HCT116 (cell line): ENCODE results near the gene RNF217. TPM values are rescaled to one million over a fixed set of nuclear protein-coding genes. Genes with fewer than 3 reads are reported as not detected.

ENCODE experiments used
- ATAC-seq: fragments of 200-7000 bp; cut with Tn5 transposase; 2 replicates; pipeline ENCODE4 v1.9.1; 2020; ENCODE audit warnings: mild to moderate bottlenecking, moderate library complexity
- BruUV-seq: library from RNA; stranded (reverse); fragments of 400-500 nt; replicated peaks from 2 replicates; lab custom pipeline; 2021; lab: Mats Ljungman, UMichigan
- CTCF ChIA-PET: fragments of 300-600 bp; sonication (Branson Sonifier 250); formaldehyde crosslinking; loops from one replicate; lab custom pipeline; 2021; ENCODE audit warnings: antibody characterized with exemption; lab: Charles Lee
- POLR2A ChIA-PET: fragments of 300-600, 350-600 bp; sonication (Branson Sonifier 250); formaldehyde crosslinking; loops from one replicate; lab custom pipeline; 2021; ENCODE audit warnings: antibody characterized with exemption; lab: Charles Lee
- RAD21 ChIA-PET, 2 experiments: fragments of 300-600 bp; sonication (Branson Sonifier 250); formaldehyde crosslinking; loops; one replicate each; lab custom pipeline; 2023; ENCODE audit warnings: low total read pairs in 2 of 2; ENCODE audit not compliant: uncharacterized antibody in 2 of 2, unreplicated experiment in 2 of 2, low non-redundant PET in 1 of 2; lab: Charles Lee
- DNase-seq: peaks from one replicate; pipeline ENCODE4 v3.0.0-alpha.2; 2010; ENCODE audit warnings: low read depth, low spot score
- H2AFZ ChIP-seq: fragments of 200-600 bp; shearing (Covaris generic), sonication (generic); 2 replicates; pipeline ENCODE4 v1.6.1; 2017; ENCODE audit warnings: low read depth, mixed run types, mixed read lengths, antibody characterized with exemption, low read length; ENCODE audit not compliant: poor library complexity, severe bottlenecking
- H3K27ac ChIP-seq: 2 replicates; pipeline ENCODE4 v1.5.1; 2012; ENCODE audit warnings: low read depth, low read length
- H3K27me3 ChIP-seq: fragments of 200-600 bp; sonication (generic); 2 replicates; pipeline ENCODE4 v1.6.1; 2016; ENCODE audit warnings: mixed run types, low read length, mixed read lengths; ENCODE audit not compliant: insufficient read depth
- H3K36me3 ChIP-seq, 2 experiments: fragments of 200-500 bp in 1 of 2; fragments of 200-600 bp in 1 of 2; sonication (Bioruptor generic) in 1 of 2; sonication (generic) in 1 of 2; 2 replicates each; pipeline versions ENCODE4 v1.5.1 to v1.6.1; 2014 to 2016; ENCODE audit warnings: low read length in 2 of 2, inconsistent platforms in 1 of 2, mixed read lengths in 1 of 2, mixed run types in 1 of 2; ENCODE audit not compliant: insufficient read depth in 2 of 2, control insufficient read depth in 1 of 2
- H3K4me1 ChIP-seq, 2 experiments: fragments of 200-600 bp in 1 of 2; sonication (generic) in 1 of 2; 2 replicates each; pipeline versions ENCODE4 v1.5.1 to v1.6.1; 2012 to 2017; ENCODE audit warnings: low read length in 2 of 2, inconsistent platforms in 1 of 2, mild to moderate bottlenecking in 1 of 2, mixed read lengths in 1 of 2, mixed run types in 1 of 2, moderate library complexity in 1 of 2; ENCODE audit not compliant: insufficient read depth in 2 of 2, control insufficient read depth in 1 of 2
- H3K4me2 ChIP-seq: fragments of 200-600 bp; sonication (generic); 2 replicates; pipeline ENCODE4 v1.6.1; 2017; ENCODE audit warnings: mixed run types, low read length, mixed read lengths
- H3K4me3 ChIP-seq, 2 experiments: fragments of 200-600 bp in 1 of 2; sonication (generic) in 1 of 2; replicated peaks in 1 of 2; 2 replicates each; pipeline ENCODE4 v1.5.1; 2011 to 2016; ENCODE audit warnings: low read length in 2 of 2, control low read depth in 1 of 2, low read depth in 1 of 2, mild to moderate bottlenecking in 1 of 2, mixed read lengths in 1 of 2, mixed run types in 1 of 2
- H3K79me2 ChIP-seq: fragments of 200-600 bp; sonication (generic); 2 replicates; pipeline ENCODE4 v1.6.1; 2017; ENCODE audit warnings: mild to moderate bottlenecking, mixed run types, low read length, moderate library complexity, mixed read lengths; ENCODE audit not compliant: insufficient read depth
- H3K9ac ChIP-seq: fragments of 200-600 bp; sonication (generic); 2 replicates; pipeline ENCODE4 v1.6.1; 2016; ENCODE audit warnings: low read length, mixed read lengths
- H3K9me2 ChIP-seq: fragments of 200-600 bp; sonication (generic), shearing (Covaris generic); 2 replicates; pipeline ENCODE4 v1.6.1; 2017; ENCODE audit warnings: mixed run types, mild to moderate bottlenecking, moderate library complexity; ENCODE audit not compliant: insufficient read depth
- H3K9me3 ChIP-seq, 2 experiments: fragments of 200-500 bp in 1 of 2; fragments of 200-600 bp in 1 of 2; sonication (Bioruptor generic) in 1 of 2; sonication (generic) in 1 of 2; 2 replicates each; pipeline ENCODE4 v1.6.1; 2014 to 2017; ENCODE audit warnings: low read length in 2 of 2, mixed read lengths in 2 of 2, inconsistent platforms in 1 of 2, low read depth in 1 of 2, mild to moderate bottlenecking in 1 of 2, mixed run types in 1 of 2, moderate library complexity in 1 of 2; ENCODE audit not compliant: control insufficient read depth in 1 of 2, insufficient read depth in 1 of 2
- H4K20me1 ChIP-seq: fragments of 200-600 bp; sonication (generic), shearing (Covaris generic); 2 replicates; pipeline ENCODE4 v1.6.1; 2017; ENCODE audit warnings: mixed run types, mild to moderate bottlenecking, moderate library complexity; ENCODE audit not compliant: insufficient read depth
- ATF3 ChIP-seq: IDR thresholded peaks from 2 replicates; pipeline ENCODE4 v1.6.1; 2012
- CTCF ChIP-seq, 3 experiments: fragments of 200-600 bp in 1 of 3; sonication (generic) in 1 of 3; IDR thresholded peaks in 2 of 3; conservative IDR thresholded peaks in 1 of 3; 2 replicates each; pipeline ENCODE4 v1.5.1; 2012 to 2017; ENCODE audit warnings: low read depth in 2 of 3, low read length in 2 of 3, antibody characterized with exemption in 1 of 3, borderline replicate concordance in 1 of 3, control low read depth in 1 of 3, mild to moderate bottlenecking in 1 of 3, mixed read lengths in 1 of 3, mixed run types in 1 of 3, moderate library complexity in 1 of 3; ENCODE audit not compliant: insufficient read depth in 1 of 3
- EZH2phosphoT487 ChIP-seq: fragments of 200-600 bp; IDR thresholded peaks from 2 replicates; pipeline ENCODE4 v1.6.1; 2018; ENCODE audit warnings: antibody characterized with exemption, borderline replicate concordance
- FOSL1 ChIP-seq: IDR thresholded peaks from 2 replicates; pipeline ENCODE4 v1.6.1; 2012; ENCODE audit warnings: low read depth
- JUND ChIP-seq: IDR thresholded peaks from 2 replicates; pipeline ENCODE4 v1.6.1; 2012
- RAD21 ChIP-seq: IDR thresholded peaks from 2 replicates; pipeline ENCODE4 v1.6.1; 2012; ENCODE audit warnings: low read depth, mild to moderate bottlenecking
- SP1 ChIP-seq: IDR thresholded peaks from 2 replicates; pipeline ENCODE4 v1.6.1; 2012; ENCODE audit warnings: low read depth
- YY1 ChIP-seq: IDR thresholded peaks from 2 replicates; pipeline ENCODE4 v1.6.1; 2011; ENCODE audit warnings: low read length, low read depth, moderate library complexity, mild to moderate bottlenecking; ENCODE audit not compliant: insufficient replicate concordance; ENCODE audit errors: extremely low read depth
- ZBTB33 ChIP-seq: IDR thresholded peaks from 2 replicates; pipeline ENCODE4 v1.6.1; 2011; ENCODE audit warnings: mild to moderate bottlenecking, low read length, moderate library complexity; ENCODE audit not compliant: insufficient replicate concordance; ENCODE audit errors: extremely low read depth
- ZFX ChIP-seq: fragments of 450-650 bp; IDR thresholded peaks from 2 replicates; pipeline ENCODE4 v1.6.1; 2017
- ZNF274 ChIP-seq: fragments of 200-500 bp; sonication (Bioruptor generic); IDR thresholded peaks from 2 replicates; pipeline ENCODE4 v1.6.1; 2014; ENCODE audit warnings: mild to moderate bottlenecking, low read depth, low read length, inconsistent platforms
- intact Hi-C: fragments of 100-400 bp; cut with micrococcal nuclease; formaldehyde crosslinking; loops from 2 replicates; pipeline ENCODE4 v1.10.0; 2022
- total RNA-seq: library from RNA; stranded (reverse); gene quantifications from one replicate; pipeline ENCODE4 v1.2.1, GENCODE V29; 2021; ENCODE audit not compliant: unreplicated experiment

RNF217 gene
- total RNA-seq, 1 experiment from 2014 or later = 20.4 TPM

- TF ChIP-seq RAD21 (peak; percentile 89), CTCF (IDR thresholded peaks at IDR 0.05 in 2 of 3, conservative IDR thresholded peaks at IDR 0.05 in 1 of 3; ENCODE audit: borderline replicate concordance in 1 of 3, insufficient read depth in 1 of 3, low read depth in 2 of 3, low read length in 2 of 3) (peak; percentile 68 to 82 (median 76)), ZBTB33 (no peak), ZNF274 (no peak), SP1 (no peak), JUND (no peak), ZFX (no peak), YY1 (no peak), FOSL1 (no peak), EZH2phosphoT487 (no peak), ATF3 (no peak)
- H3K27ac ChIP-seq = no peak overlapping the region
- no peak overlapping the region for H3K4me3 ChIP-seq
- ATAC-seq (no peak), DNase-seq (peak; percentile 55)
- ChIA-PET POLR2A (interaction anchor here (0.6 to 1.3 kb wide), 3 partner anchors 41 to 244 kb away, joined by 3 to 8 read pairs (median 3); no protein-coding TSS in a partner anchor), CTCF (interaction anchor here (0.6 to 3.9 kb wide), 15 partner anchors 9 to 260 kb away, joined by 3 to 60 read pairs (median 4); partner anchors contain the start of genes HDDC2, RNF217 and TPD52L1), RAD21 (interaction anchor here (1.0 to 1.6 kb wide), 4 partner anchors 151 to 244 kb away, joined by 3 to 10 read pairs (median 9); no protein-coding TSS in a partner anchor)
- H3K4me1 ChIP-seq = no peaks in the 10 kb centered on the region
- no peaks in the 10 kb centered on the region for H3K27me3 ChIP-seq
- intact Hi-C loops = loop anchor here (1.0 kb wide), 1 partner anchor 244 kb away; no protein-coding TSS in a partner anchor
- no peaks in the 10 kb centered on the region for H3K36me3 ChIP-seq
- no peaks in the 10 kb centered on the region for H4K20me1 ChIP-seq
- H3K9ac ChIP-seq = no peak overlapping the region
- H3K4me2 ChIP-seq = no peak overlapping the region
- no peaks in the 10 kb centered on the region for H3K79me2 ChIP-seq
- H2AFZ ChIP-seq = no peak overlapping the region
- H3K9me3 ChIP-seq = peaks cover 5 to 9% of the 10 kb centered on the region in 2 experiments; a peak in 2 of 4 replicates
- BruUV-seq = no TSS peak
- H3K9me2 ChIP-seq = no peaks in the 10 kb centered on the region
Observed at GRCh38 chr6:125114248-125114858, 152.1 kb downstream of the RNF217 start.
